HG03378 (cell line): ENCODE measurements around the gene POU4F3.

Experiments
- ATAC-seq: cut with Tn5 transposase; IDR thresholded peaks from one replicate; pipeline ENCODE4 v1.9.1; 2021; ENCODE audit warnings: mild to moderate bottlenecking, moderate library complexity; ENCODE audit not compliant: unreplicated experiment

Gene POU4F3

DNA sequence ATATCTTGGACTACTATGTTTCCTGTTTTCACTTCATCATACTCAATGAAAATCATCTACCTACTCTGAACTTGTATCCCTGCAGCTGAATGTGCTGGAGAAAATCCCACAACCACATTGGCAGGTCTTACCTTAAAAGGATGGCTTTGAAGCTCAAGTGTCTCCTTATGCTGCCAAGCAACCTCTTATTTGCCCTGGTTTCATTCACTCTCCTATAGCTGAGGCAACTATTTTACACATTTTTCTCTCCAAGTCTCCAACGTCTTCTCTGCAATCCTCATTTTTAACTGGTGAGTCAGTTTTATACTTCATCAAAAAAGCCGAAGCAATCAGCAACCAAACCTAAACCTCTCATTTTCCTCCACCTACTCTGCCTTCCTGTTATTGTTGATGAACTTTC, 49.7 kb downstream of the POU4F3 start:
- no peak for ATAC-seq

DNA sequence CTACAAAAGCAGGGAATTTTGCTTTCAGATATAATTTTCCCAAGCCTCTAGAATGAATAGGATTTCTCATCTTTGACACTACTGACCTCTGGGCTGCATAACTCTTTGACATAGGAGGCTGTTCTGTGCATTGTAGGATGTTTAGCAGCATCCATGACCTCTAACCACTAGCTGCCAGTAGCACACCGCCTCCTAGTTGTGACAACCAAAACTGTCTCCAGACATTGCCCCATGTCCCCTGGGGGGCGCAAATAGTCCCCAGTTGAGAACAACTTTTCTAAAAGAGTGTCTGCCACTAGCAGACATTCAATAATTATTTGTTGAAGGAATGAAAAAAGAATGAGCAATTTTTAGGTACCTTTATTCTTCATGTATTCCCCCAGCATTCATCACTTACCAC, 51.8 kb downstream of the POU4F3 start:
- no peak for ATAC-seq
